IMR-90 (cell line): ENCODE data around the gene DNM3. TPM values are rescaled to one million over a fixed set of nuclear protein-coding genes. Genes with fewer than 3 reads are reported as not detected.

Source experiments
- ATAC-seq: fragments of 200-7000 bp; cut with Tn5 transposase; 2 replicates; pipeline ENCODE4 v1.9.1; 2020; ENCODE audit warnings: low read depth, mild to moderate bottlenecking, moderate library complexity
- BruUV-seq: library from RNA; stranded (reverse); fragments of 400-500 nt; replicated peaks from 2 replicates; lab custom pipeline; 2021; lab: Mats Ljungman, UMichigan
- CTCF ChIA-PET: fragments of 300-600 bp; formaldehyde crosslinking; extraction: SDS; loops from one replicate; lab custom pipeline; 2021; ENCODE audit warnings: antibody characterized with exemption; lab: Yijun Ruan, JAX
- POLR2A ChIA-PET: fragments of 300-600 bp; sonication (Branson Sonifier 250); formaldehyde crosslinking; loops from one replicate; lab custom pipeline; 2022; ENCODE audit warnings: antibody characterized with exemption; ENCODE audit not compliant: unreplicated experiment; lab: Charles Lee
- DNase-seq: peaks from one replicate; pipeline ENCODE4 v3.0.0; 2013
- H2AFZ ChIP-seq: replicated peaks from 2 replicates; pipeline ENCODE3; 2013; ENCODE audit warnings: low read length, mild to moderate bottlenecking; ENCODE audit not compliant: poor library complexity
- H2AK5ac ChIP-seq: 2 replicates; pipeline ENCODE4 v1.6.1; 2013; ENCODE audit warnings: low read depth, low read length, inconsistent platforms
- H2AK9ac ChIP-seq: replicated peaks from 2 replicates; pipeline ENCODE3; 2013; ENCODE audit warnings: mild to moderate bottlenecking, low read depth, low read length, moderate library complexity; ENCODE audit not compliant: poor library complexity
- H2BK120ac ChIP-seq: 2 replicates; pipeline ENCODE4 v1.6.1; 2013; ENCODE audit warnings: low read depth, low read length, inconsistent platforms
- H2BK15ac ChIP-seq: 3 replicates; pipeline ENCODE4 v1.6.1; 2013; ENCODE audit warnings: low read depth, low read length, inconsistent platforms
- H2BK20ac ChIP-seq: 2 replicates; pipeline ENCODE4 v1.6.1; 2013; ENCODE audit warnings: low read depth, mild to moderate bottlenecking, inconsistent platforms, low read length, moderate library complexity
- H2BK5ac ChIP-seq: 2 replicates; pipeline ENCODE4 v1.6.1; 2013; ENCODE audit warnings: mild to moderate bottlenecking, low read depth, low read length, inconsistent platforms; ENCODE audit not compliant: poor library complexity, severe bottlenecking
- H3K14ac ChIP-seq: replicated peaks from 2 replicates; pipeline ENCODE4 v1.6.1; 2013; ENCODE audit warnings: low read depth, low read length, inconsistent platforms
- H3K18ac ChIP-seq: 2 replicates; pipeline ENCODE4 v1.6.1; 2013; ENCODE audit warnings: low read depth, low read length, control low read depth
- H3K23ac ChIP-seq: 2 replicates; pipeline ENCODE4 v1.6.1; 2013; ENCODE audit warnings: low read depth, low read length, inconsistent platforms
- H3K27ac ChIP-seq: 2 replicates; pipeline ENCODE4 v1.5.1; 2013; ENCODE audit warnings: mild to moderate bottlenecking, control low read depth, low read length; ENCODE audit not compliant: insufficient read depth
- H3K27me3 ChIP-seq: 2 replicates; pipeline ENCODE4 v1.6.1; 2013; ENCODE audit warnings: low read length; ENCODE audit not compliant: control insufficient read depth, insufficient read depth
- H3K36me3 ChIP-seq: 2 replicates; pipeline ENCODE4 v1.6.1; 2013; ENCODE audit warnings: low read length, mixed read lengths; ENCODE audit not compliant: control insufficient read depth, insufficient read depth
- H3K4ac ChIP-seq: 2 replicates; pipeline ENCODE4 v1.6.1; 2013; ENCODE audit warnings: low read depth, low read length, inconsistent platforms
- H3K4me1 ChIP-seq: 2 replicates; pipeline ENCODE4 v1.6.1; 2013; ENCODE audit warnings: low read length, mixed read lengths; ENCODE audit not compliant: control insufficient read depth, insufficient read depth
- H3K4me2 ChIP-seq: 2 replicates; pipeline ENCODE4 v1.6.1; 2013; ENCODE audit warnings: low read depth, mild to moderate bottlenecking, control low read depth, low read length, moderate library complexity
- H3K4me3 ChIP-seq: 2 replicates; pipeline ENCODE4 v1.5.1; 2013; ENCODE audit warnings: low read depth, mild to moderate bottlenecking, control low read depth, low read length, moderate library complexity; ENCODE audit not compliant: insufficient read depth
- H3K56ac ChIP-seq: 2 replicates; pipeline ENCODE4 v1.6.1; 2013; ENCODE audit warnings: low read length, inconsistent platforms; ENCODE audit not compliant: insufficient read depth; ENCODE audit errors: extremely low read depth
- H3K79me1 ChIP-seq, 2 experiments: 2 replicates each; pipeline ENCODE4 v1.6.1; 2013; ENCODE audit warnings: low read length in 2 of 2, inconsistent platforms in 1 of 2, low read depth in 1 of 2
- H3K9ac ChIP-seq: 2 replicates; pipeline ENCODE4 v1.6.1; 2013; ENCODE audit warnings: low read depth, low read length, control low read depth
- H3K9me1 ChIP-seq: 2 replicates; pipeline ENCODE4 v1.6.1; 2013; ENCODE audit warnings: low read length, inconsistent platforms; ENCODE audit not compliant: insufficient read depth
- H3K9me3 ChIP-seq: 2 replicates; pipeline ENCODE4 v1.6.1; 2013; ENCODE audit warnings: low read length; ENCODE audit not compliant: control insufficient read depth, insufficient read depth
- H4K20me1 ChIP-seq: 2 replicates; pipeline ENCODE4 v1.6.1; 2013; ENCODE audit warnings: low read length, inconsistent platforms; ENCODE audit not compliant: insufficient read depth
- H4K5ac ChIP-seq: 2 replicates; pipeline ENCODE4 v1.6.1; 2013; ENCODE audit warnings: mild to moderate bottlenecking, low read depth, low read length, control low read depth
- H4K8ac ChIP-seq, 2 experiments: 2 replicates each; pipeline ENCODE4 v1.6.1; 2013; ENCODE audit warnings: low read depth in 2 of 2, low read length in 2 of 2, control low read depth in 1 of 2, inconsistent platforms in 1 of 2
- H4K91ac ChIP-seq: 2 replicates; pipeline ENCODE4 v1.6.1; 2013; ENCODE audit warnings: low read depth, low read length, inconsistent platforms; ENCODE audit not compliant: insufficient read depth
- BHLHE40 ChIP-seq: fragments of 150-350 bp; IDR thresholded peaks from 2 replicates; pipeline ENCODE4 v1.6.1; 2016; ENCODE audit warnings: mild to moderate bottlenecking, low read depth, low read length
- CEBPB ChIP-seq: IDR thresholded peaks from 2 replicates; pipeline ENCODE4 v1.6.1; 2012; ENCODE audit warnings: low read depth, low read length, improper control_type of control experiment
- CHD1 ChIP-seq: IDR thresholded peaks from 2 replicates; pipeline ENCODE4 v1.6.1; 2012; ENCODE audit warnings: low read depth, low read length, improper control_type of control experiment
- FOS ChIP-seq: fragments of 150-350 bp; IDR thresholded peaks from 2 replicates; pipeline ENCODE4 v1.6.1; 2016; ENCODE audit warnings: low read depth, low read length
- MAFK ChIP-seq: IDR thresholded peaks from 2 replicates; pipeline ENCODE4 v1.6.1; 2012; ENCODE audit warnings: low read depth, low read length, improper control_type of control experiment
- MAZ ChIP-seq: IDR thresholded peaks from 2 replicates; pipeline ENCODE4 v1.6.1; 2012; ENCODE audit warnings: low read depth, mild to moderate bottlenecking, low read length, improper control_type of control experiment, moderate library complexity, borderline replicate concordance
- MXI1 ChIP-seq: IDR thresholded peaks from 2 replicates; pipeline ENCODE4 v1.6.1; 2012; ENCODE audit warnings: low read depth, mild to moderate bottlenecking, low read length, moderate library complexity, borderline replicate concordance
- RAD21 ChIP-seq: IDR thresholded peaks from 2 replicates; pipeline ENCODE4 v1.6.1; 2012; ENCODE audit warnings: low read length, improper control_type of control experiment
- RCOR1 ChIP-seq: IDR thresholded peaks from 2 replicates; pipeline ENCODE4 v1.6.1; 2012; ENCODE audit warnings: mild to moderate bottlenecking, low read length, improper control_type of control experiment; ENCODE audit not compliant: insufficient replicate concordance
- RFX5 ChIP-seq: IDR thresholded peaks from 2 replicates; pipeline ENCODE4 v1.8.0; 2012; ENCODE audit warnings: low read depth, mild to moderate bottlenecking, low read length, moderate library complexity
- WGBS, 2 experiments: methylation state at CpG; one replicate each; pipeline versions ENCODE4 v1.1.5 to v1.1.7; 2013; ENCODE audit warnings: missing lambda C conversion rate in 2 of 2; ENCODE audit not compliant: insufficient read length in 1 of 2; ENCODE audit errors: extremely low coverage in 2 of 2; 5-methylcytosine and 5-hydroxymethylcytosine counted together
- dilution Hi-C: fragments of 300-500 bp; cut with HindIII; formaldehyde crosslinking; loops from one replicate; pipeline ENCODE4 v1.14.3; 2018; ENCODE audit warnings: low sequenced_read_pairs; ENCODE audit not compliant: unreplicated experiment
- in situ Hi-C: fragments of 300-500 bp; cut with MboI; formaldehyde crosslinking; loops from 3 replicates; pipeline ENCODE4 v1.14.3; 2019; ENCODE audit warnings: low sequenced_read_pairs, inconsistent platforms, mixed read lengths
- intact Hi-C: fragments of 100-400 bp; cut with micrococcal nuclease; formaldehyde crosslinking; loops from 2 replicates; pipeline ENCODE4 v1.10.0; 2022
- polyA plus RNA-seq, 3 experiments: library from polyadenylated mRNA; depleted of rRNA; stranded (reverse); fragments of >200 nt; gene quantifications; 2 replicates each; pipeline ENCODE4 v1.2.3, GENCODE V29; 2012; ENCODE audit warnings: low replicate concordance in 1 of 3
- total RNA-seq: library from RNA; depleted of rRNA; stranded (reverse); fragments of >200 nt; gene quantifications from 2 replicates; pipeline ENCODE4 v1.2.3, GENCODE V29; 2012

Gene DNM3
- total and polyA plus RNA-seq, 2 of the 4 experiments (the other 2 are of a cell fraction): 0.36 TPM

DNA sequence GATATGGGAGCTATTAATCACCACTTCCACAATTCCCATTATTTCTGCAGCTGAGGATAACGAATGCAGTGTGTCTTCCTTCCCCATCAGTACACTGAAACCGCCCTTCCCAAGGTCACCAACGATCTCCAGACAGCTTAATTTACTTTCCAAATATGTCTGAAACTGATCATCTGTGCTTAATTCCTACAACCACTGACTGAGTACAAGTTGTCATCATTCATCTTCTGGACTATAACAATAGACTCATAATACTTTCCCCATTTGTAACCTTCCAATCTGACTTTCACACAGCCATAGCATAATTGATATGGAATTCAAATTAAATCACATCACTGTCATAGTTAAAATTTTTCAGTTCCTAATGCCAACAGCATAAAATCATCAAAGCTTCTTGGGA, 17.4 kb downstream of the DNM3 start:
- dilution Hi-C loops: no loop called here
- CTCF ChIA-PET: interaction anchor here (0.6 to 0.7 kb wide), 2 partner anchors 15 to 169 kb away, joined by 3 read pairs; no protein-coding TSS in a partner anchor

More for the DNA sequence above, 17.4 kb downstream of the DNM3 start:
- H2BK15ac ChIP-seq: no peak overlapping the region
- no peaks in the 10 kb centered on the region for H3K9me1 ChIP-seq
- no peaks in the 10 kb centered on the region for H4K20me1 ChIP-seq
- intact Hi-C loops: no loop called here
- ATAC-seq: no peak
- POLR2A ChIA-PET: no interaction called here
- in situ Hi-C loops: no loop called here
- H3K27me3 ChIP-seq: no peaks in the 10 kb centered on the region; the same call in 1 of the 2 replicates
- no peak overlapping the region for H3K4ac ChIP-seq
- DNase-seq: no peak
- H3K36me3 ChIP-seq: no peaks in the 10 kb centered on the region
- H3K9me3 ChIP-seq: no peaks in the 10 kb centered on the region
- no peak overlapping the region for H4K91ac ChIP-seq
- TF ChIP-seq RFX5 (no peak), FOS (no peak), CHD1 (no peak), CEBPB (no peak), MXI1 (no peak), MAFK (no peak), RCOR1 (no peak), MAZ (no peak), RAD21 (no peak), BHLHE40 (no peak)
- H3K79me1 ChIP-seq: no peaks in the 10 kb centered on the region
- H3K4me1 ChIP-seq: no peaks in the 10 kb centered on the region
- no peak overlapping the region for H2BK120ac ChIP-seq
- no peak overlapping the region for H2BK5ac ChIP-seq
- no peak overlapping the region for H3K56ac ChIP-seq
- no CpG with 5 or more reads among the region's 3 CpGs for WGBS, 2 experiments
- no peak overlapping the region for H2AK5ac ChIP-seq
- no peak overlapping the region for H3K18ac ChIP-seq
- no peak overlapping the region for H4K5ac ChIP-seq
- H2AFZ ChIP-seq: no peak overlapping the region
- H3K9ac ChIP-seq: no peak overlapping the region
- no peak overlapping the region for H3K14ac ChIP-seq
- no peak overlapping the region for H3K23ac ChIP-seq
- H2BK20ac ChIP-seq: no peak overlapping the region
- BruUV-seq: no TSS peak
- H2AK9ac ChIP-seq: no peak overlapping the region
- H3K4me3 ChIP-seq: no peak overlapping the region
- H3K27ac ChIP-seq: no peak overlapping the region
- no peak overlapping the region for H3K4me2 ChIP-seq
- H4K8ac ChIP-seq: no peak overlapping the region
